ENCODE measurements around the gene ACACA.
"Not testable (repeated sequence)": the region's sequence is repeated elsewhere in the genome, so short reads cannot be mapped to it uniquely, and the experiment has no call there.

ACACA gene

DNA sequence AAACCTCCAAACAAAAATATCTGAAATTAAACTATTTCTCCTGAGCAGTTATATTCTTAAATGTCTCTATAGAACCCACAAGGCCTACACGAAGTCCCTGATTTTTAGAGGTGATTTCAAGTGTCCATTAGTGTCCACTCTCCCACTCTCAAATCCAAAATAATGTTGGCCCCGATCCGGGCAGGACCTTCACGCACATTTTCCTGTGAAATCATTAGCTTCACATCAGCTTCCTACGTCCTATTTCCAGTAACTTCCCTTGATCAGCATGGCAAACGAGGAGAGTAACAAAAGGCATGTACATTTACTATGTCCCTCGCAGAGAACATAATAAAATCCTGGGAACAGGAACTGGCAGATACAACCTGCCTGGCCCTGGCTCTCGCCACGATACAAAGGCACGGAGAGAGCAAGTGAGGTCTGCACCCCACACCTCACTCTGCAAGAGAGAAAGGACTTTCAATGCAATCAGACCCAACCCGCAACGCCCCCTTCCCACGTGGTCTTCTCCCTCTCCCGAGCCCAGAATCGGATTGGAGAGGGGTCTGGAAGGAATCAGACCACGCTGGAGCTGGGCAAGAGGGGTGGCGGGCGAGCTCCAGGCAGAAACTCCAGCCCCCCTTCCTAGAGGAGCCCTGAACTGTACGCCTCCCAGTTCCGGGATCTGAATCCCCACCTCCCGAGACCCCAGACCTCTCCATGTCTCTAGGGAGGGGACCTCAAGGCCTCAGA lies 48.4 kb downstream of the ACACA start:
- Histone ChIP-seq H3K9me3 (no peaks in the 10 kb centered on the region), H3K36me3 (peaks cover 0 to 3% (median 0%) of the 10 kb centered on the region in 3 donors), H3K27me3 (no peaks in the 10 kb centered on the region), H3K4me1 (peaks cover 0 to 22% (median 13%) of the 10 kb centered on the region in 4 donors), H3K4me3 (peak overlapping the region; percentile 85 to 91), H3K27ac (peak overlapping the region; percentile 84 to 88)
- TF ChIP-seq, protein P1, sequence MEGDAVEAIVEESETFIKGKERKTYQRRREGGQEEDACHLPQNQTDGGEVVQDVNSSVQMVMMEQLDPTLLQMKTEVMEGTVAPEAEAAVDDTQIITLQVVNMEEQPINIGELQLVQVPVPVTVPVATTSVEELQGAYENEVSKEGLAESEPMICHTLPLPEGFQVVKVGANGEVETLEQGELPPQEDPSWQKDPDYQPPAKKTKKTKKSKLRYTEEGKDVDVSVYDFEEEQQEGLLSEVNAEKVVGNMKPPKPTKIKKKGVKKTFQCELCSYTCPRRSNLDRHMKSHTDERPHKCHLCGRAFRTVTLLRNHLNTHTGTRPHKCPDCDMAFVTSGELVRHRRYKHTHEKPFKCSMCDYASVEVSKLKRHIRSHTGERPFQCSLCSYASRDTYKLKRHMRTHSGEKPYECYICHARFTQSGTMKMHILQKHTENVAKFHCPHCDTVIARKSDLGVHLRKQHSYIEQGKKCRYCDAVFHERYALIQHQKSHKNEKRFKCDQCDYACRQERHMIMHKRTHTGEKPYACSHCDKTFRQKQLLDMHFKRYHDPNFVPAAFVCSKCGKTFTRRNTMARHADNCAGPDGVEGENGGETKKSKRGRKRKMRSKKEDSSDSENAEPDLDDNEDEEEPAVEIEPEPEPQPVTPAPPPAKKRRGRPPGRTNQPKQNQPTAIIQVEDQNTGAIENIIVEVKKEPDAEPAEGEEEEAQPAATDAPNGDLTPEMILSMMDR (IDR thresholded peaks at IDR 0.05): no peak
- intact Hi-C loops (cut with DNase I; ENCODE audit: low total_unique reads): loop anchor here (5.0 kb wide), 1 partner anchor 49 kb away; the partner anchor contains the start of genes ACACA and TADA2A
- peak; percentile 42 to 70 for DNase-seq

DNA sequence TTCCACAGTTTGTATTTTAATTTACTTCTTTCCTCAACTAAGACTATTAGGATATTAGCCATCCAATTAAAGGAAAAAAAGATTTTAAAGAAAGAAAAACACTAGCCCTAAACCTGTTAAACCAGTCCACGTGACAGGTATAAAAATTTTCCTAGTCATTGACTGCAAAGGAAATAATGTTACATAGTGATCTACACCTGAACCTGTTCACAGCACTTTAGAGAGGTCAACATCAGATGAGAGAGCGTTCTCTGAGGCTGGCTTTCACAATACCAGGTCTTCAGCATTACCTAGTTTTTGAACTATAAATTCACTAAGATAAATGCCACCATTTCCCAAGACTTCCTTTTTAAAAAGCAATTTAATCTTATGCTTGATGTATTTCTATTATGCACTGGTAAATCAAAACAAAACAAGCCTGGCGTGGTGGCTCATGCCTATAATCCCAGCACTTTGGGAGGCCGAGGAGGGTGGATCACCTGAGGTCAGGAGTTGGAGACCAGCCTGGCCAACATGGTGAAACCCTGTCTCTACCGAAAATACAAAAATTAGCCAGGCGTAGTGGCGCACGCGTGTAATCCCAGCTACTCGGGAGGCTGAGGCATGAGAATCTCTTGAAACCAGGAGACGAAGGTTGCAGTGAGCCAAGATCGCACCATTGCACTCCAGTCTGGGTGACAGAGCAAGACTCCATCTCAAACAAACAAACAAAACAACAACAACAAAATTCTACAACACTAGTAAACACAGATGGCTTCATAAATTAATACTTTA lies 49.7 kb downstream of the ACACA start:
- not testable (repeated sequence) for H3K27ac ChIP-seq, H3K4me3 ChIP-seq, H3K36me3 ChIP-seq, H3K9me3 ChIP-seq, H3K27me3 ChIP-seq, DNase-seq
- peaks cover 0 to 22% (median 13%) of the 10 kb centered on the region in 4 donors for H3K4me1 ChIP-seq
- intact Hi-C loops (cut with DNase I; ENCODE audit: low total_unique reads): loop anchor here (5.0 kb wide), 1 partner anchor 50 kb away; the partner anchor contains the start of genes ACACA and TADA2A

DNA sequence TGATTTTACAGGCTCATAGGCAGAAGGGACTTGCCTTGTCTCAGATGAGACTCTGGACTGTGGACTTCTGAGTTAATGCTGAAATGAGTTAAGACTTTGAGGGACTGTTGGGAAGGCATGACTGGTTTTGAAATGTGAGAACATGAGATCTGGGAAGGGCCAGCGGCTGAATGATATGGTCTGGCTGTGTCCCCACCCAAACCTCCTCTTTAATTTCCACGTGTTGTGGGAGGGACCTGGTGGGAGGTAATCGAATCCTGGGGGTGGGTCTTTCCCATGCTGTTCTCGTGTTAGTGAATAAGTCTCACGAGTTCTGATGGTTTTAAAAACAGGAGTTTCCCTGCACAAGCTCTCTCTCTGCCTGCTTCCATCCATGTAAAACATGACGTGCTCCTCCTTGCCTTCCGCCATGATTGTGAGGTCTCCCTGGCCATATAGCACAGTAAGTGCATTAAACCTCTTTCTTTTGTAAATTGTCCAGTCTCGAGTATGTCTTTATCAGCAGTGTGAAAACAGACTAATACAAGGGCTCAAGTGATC lies 59.7 kb downstream of the ACACA start:
- H3K36me3 ChIP-seq; H3K27ac ChIP-seq; H3K4me1 ChIP-seq; intact Hi-C loops (cut with DNase I; ENCODE audit: low total_unique reads); H3K4me3 ChIP-seq; H3K27me3 ChIP-seq; H3K9me3 ChIP-seq; DNase-seq: not testable (repeated sequence)

DNA sequence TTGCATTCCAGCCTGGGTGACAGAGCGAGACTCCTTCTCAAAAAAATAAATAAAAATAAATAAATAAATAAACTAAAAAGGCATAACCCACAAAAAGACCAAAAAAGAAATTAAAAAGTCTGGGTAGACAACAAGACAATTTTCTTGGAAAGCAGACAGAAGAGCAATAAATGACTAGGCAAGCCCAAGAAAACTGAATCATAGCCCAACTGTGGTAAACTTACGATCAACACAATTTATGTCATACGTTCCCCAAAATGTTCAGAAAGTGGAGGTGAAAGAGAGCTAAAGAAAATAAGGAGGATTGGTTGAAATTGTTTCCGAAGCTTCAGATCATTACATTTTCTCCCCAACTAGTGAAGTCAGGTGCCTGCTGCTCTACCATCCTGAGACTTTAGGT lies 62.1 kb downstream of the ACACA start:
- H3K27ac ChIP-seq: no peak overlapping the region
- TF ChIP-seq, protein P1 (IDR thresholded peaks at IDR 0.05): no peak
- H3K9me3 ChIP-seq: no peaks in the 10 kb centered on the region
- no peaks in the 10 kb centered on the region for H3K4me1 ChIP-seq
- peaks cover 0 to 4% (median 0%) of the 10 kb centered on the region in 3 donors for H3K36me3 ChIP-seq
- DNase-seq: no peak
- intact Hi-C loops (cut with DNase I; ENCODE audit: low total_unique reads): no loop called here
- no peaks in the 10 kb centered on the region for H3K27me3 ChIP-seq
- H3K4me3 ChIP-seq: no peak overlapping the region

DNA sequence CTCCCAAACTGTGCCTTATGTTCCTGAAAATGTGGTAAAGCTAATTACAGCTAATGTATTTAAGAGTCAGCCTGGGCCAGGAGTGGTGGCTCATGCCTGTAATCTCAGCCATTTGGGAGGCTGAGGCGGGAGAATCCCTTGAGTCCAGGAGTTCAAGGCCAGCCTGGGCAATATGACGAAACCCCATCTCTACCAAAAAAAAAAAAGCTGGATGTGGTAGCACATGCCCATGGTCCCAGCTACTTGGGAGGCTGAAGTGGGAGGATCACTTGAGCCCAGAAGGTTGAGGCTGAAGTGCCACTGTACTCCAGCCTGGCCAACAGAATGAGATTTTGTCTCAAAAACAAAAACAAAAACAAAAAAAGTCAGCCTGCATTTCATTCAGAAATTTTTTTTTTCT lies 64.0 kb downstream of the ACACA start:
- Histone ChIP-seq H3K4me1 (no peaks in the 10 kb centered on the region), H3K27ac (no peak overlapping the region), H3K36me3 (peaks cover 0 to 4% (median 0%) of the 10 kb centered on the region in 3 donors), H3K27me3 (no peaks in the 10 kb centered on the region), H3K9me3 (no peaks in the 10 kb centered on the region), H3K4me3 (no peak overlapping the region)
- TF ChIP-seq, protein P1 (IDR thresholded peaks at IDR 0.05): no peak
- DNase-seq: no peak
- intact Hi-C loops (cut with DNase I; ENCODE audit: low total_unique reads): no loop called here

DNA sequence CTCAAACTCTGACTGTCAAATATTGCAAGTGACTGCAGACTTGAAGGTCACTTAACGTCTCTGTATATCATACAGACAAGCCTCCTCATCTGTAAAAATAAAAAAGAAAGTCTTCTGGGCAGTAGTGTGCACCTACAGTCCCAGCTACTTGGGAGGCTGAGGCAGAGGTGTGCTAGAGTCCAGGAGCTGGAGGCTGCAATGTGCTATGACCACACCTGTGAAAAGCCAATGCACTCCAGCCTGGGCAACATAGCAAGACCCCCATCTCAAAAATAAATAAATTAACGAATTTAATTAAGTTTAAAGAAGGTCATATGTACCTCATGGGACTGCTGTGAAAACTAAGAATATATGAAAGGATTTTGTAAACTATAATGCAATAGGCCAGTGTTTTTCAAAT lies 65.8 kb downstream of the ACACA start:
- H3K9me3 ChIP-seq: no peaks in the 10 kb centered on the region
- intact Hi-C loops (cut with DNase I; ENCODE audit: low total_unique reads): no loop called here
- H3K4me1 ChIP-seq: no peaks in the 10 kb centered on the region
- no peaks in the 10 kb centered on the region for H3K27me3 ChIP-seq
- H3K36me3 ChIP-seq: peaks cover 0 to 9% (median 6%) of the 10 kb centered on the region in 3 donors
- TF ChIP-seq, protein P1 (IDR thresholded peaks at IDR 0.05): no peak
- no peak for DNase-seq
- no peak overlapping the region for H3K27ac ChIP-seq
- H3K4me3 ChIP-seq: no peak overlapping the region
